ENCODE results near the gene LEO1.
"Not testable (repeated sequence)": the region's sequence is repeated elsewhere in the genome, so short reads cannot be mapped to it uniquely, and the experiment has no call there.

DNA sequence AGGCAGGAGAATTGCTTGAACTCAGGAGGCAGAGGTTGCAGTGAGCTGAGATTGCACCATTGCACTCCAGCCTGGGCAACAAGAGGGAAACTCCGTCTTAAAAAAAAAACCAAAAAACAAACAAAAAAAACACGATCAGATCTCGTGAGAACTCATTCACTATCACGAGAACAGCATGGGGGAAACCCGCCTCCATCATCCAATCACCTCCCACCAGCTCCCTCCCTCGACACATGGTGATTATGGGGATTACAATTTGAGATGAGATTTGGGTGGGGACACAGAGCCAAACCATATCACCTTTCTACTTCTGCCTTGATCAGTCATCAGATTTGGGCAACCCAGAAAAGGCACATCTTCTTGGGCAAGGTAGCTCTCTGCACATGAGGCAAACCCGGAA, 31.5 kb upstream of the LEO1 start:
- not testable (repeated sequence) for TF ChIP-seq POLR2AphosphoS5, POLR2A, TAF1 (IDR thresholded peaks at IDR 0.05; ENCODE audit: low read depth, low read length)
